H9 (cell line): Measurements from ENCODE around the gene BIRC3. TPM values are rescaled to one million over a fixed set of nuclear protein-coding genes. Genes with fewer than 3 reads are reported as not detected.
A peak's percentile ranks its signal among the peaks of the same experiment; 100 is the strongest.

Experiments used
- DNase-seq: peaks from one replicate; pipeline ENCODE4 v3.0.0-alpha.2; 2017
- H2AFZ ChIP-seq: one replicate; pipeline ENCODE4 v1.6.1; 2013; ENCODE audit warnings: mild to moderate bottlenecking, low read length, control low read depth, moderate library complexity
- H2AK5ac ChIP-seq: 2 replicates; pipeline ENCODE4 v1.6.1; 2013; ENCODE audit warnings: low read length, control low read depth, mixed read lengths; ENCODE audit not compliant: insufficient read length
- H2BK120ac ChIP-seq: one replicate; pipeline ENCODE4 v1.6.1; 2013; ENCODE audit warnings: low read depth, mild to moderate bottlenecking, low read length, control low read depth, inconsistent platforms; ENCODE audit not compliant: poor library complexity, severe bottlenecking
- H2BK12ac ChIP-seq: 2 replicates; pipeline ENCODE4 v1.6.1; 2013; ENCODE audit warnings: low read length, control low read depth, mixed read lengths, low read depth; ENCODE audit not compliant: insufficient read length
- H2BK15ac ChIP-seq: 2 replicates; pipeline ENCODE4 v1.6.1; 2013; ENCODE audit warnings: low read depth, low read length, control low read depth
- H2BK20ac ChIP-seq: one replicate; pipeline ENCODE4 v1.6.1; 2013; ENCODE audit warnings: low read depth, mild to moderate bottlenecking, low read length, control low read depth, inconsistent platforms; ENCODE audit not compliant: poor library complexity, severe bottlenecking
- H2BK5ac ChIP-seq: 2 replicates; pipeline ENCODE4 v1.6.1; 2013; ENCODE audit warnings: low read length, control low read depth, mixed read lengths; ENCODE audit not compliant: insufficient read length
- H3K14ac ChIP-seq: 2 replicates; pipeline ENCODE4 v1.6.1; 2013; ENCODE audit warnings: low read length, control low read depth; ENCODE audit not compliant: insufficient read depth
- H3K18ac ChIP-seq: 2 replicates; pipeline ENCODE4 v1.6.1; 2013; ENCODE audit warnings: low read depth, mild to moderate bottlenecking, mixed read lengths, low read length, control low read depth; ENCODE audit not compliant: insufficient read length
- H3K23ac ChIP-seq: 2 replicates; pipeline ENCODE4 v1.6.1; 2013; ENCODE audit warnings: low read length, control low read depth, mixed read lengths, low read depth; ENCODE audit not compliant: insufficient read length
- H3K23me2 ChIP-seq: 2 replicates; pipeline ENCODE4 v1.6.1; 2013; ENCODE audit warnings: low read depth, mild to moderate bottlenecking, mixed read lengths, low read length, control low read depth; ENCODE audit not compliant: insufficient read length, poor library complexity, severe bottlenecking
- H3K27ac ChIP-seq: 2 replicates; pipeline ENCODE4 v1.5.1; 2013; ENCODE audit warnings: low read length, control low read depth, mixed read lengths, low read depth; ENCODE audit not compliant: insufficient read length
- H3K27me3 ChIP-seq: 2 replicates; pipeline ENCODE4 v1.6.1; 2013; ENCODE audit warnings: low read length, control low read depth, inconsistent platforms; ENCODE audit not compliant: insufficient read depth
- H3K4ac ChIP-seq: 2 replicates; pipeline ENCODE4 v1.6.1; 2013; ENCODE audit warnings: low read depth, mild to moderate bottlenecking, control low read depth, inconsistent platforms, low read length, moderate library complexity
- H3K4me1 ChIP-seq: 2 replicates; pipeline ENCODE4 v1.6.1; 2013; ENCODE audit warnings: low read length, control low read depth, inconsistent platforms; ENCODE audit not compliant: insufficient read depth
- H3K4me2 ChIP-seq: 2 replicates; pipeline ENCODE4 v1.6.1; 2013; ENCODE audit warnings: low read length, control low read depth, mixed read lengths; ENCODE audit not compliant: insufficient read length, insufficient read depth
- H3K56ac ChIP-seq: 2 replicates; pipeline ENCODE4 v1.6.1; 2013; ENCODE audit warnings: low read depth, mild to moderate bottlenecking, mixed read lengths, low read length, control low read depth; ENCODE audit not compliant: insufficient read length
- H3K79me1 ChIP-seq: 2 replicates; pipeline ENCODE4 v1.6.1; 2013; ENCODE audit warnings: low read depth, mild to moderate bottlenecking, moderate library complexity, low read length, control low read depth, inconsistent platforms; ENCODE audit not compliant: insufficient read depth, poor library complexity, severe bottlenecking
- H3K79me2 ChIP-seq: 2 replicates; pipeline ENCODE4 v1.6.1; 2013; ENCODE audit warnings: low read length, control low read depth, inconsistent platforms; ENCODE audit not compliant: insufficient read depth
- H3K9ac ChIP-seq: 2 replicates; pipeline ENCODE4 v1.6.1; 2013; ENCODE audit warnings: low read length, control low read depth, mixed read lengths; ENCODE audit not compliant: insufficient read length; ENCODE audit errors: extremely low read depth
- H3K9me3 ChIP-seq: one replicate; pipeline ENCODE4 v1.6.1; 2013; ENCODE audit warnings: low read depth, low read length, inconsistent platforms; ENCODE audit not compliant: control insufficient read depth
- H3T11ph ChIP-seq: one replicate; pipeline ENCODE4 v1.6.1; 2013; ENCODE audit warnings: mild to moderate bottlenecking, low read length, control low read depth, inconsistent platforms
- H4K20me1 ChIP-seq: one replicate; pipeline ENCODE4 v1.6.1; 2013; ENCODE audit not compliant: control insufficient read depth, insufficient read length, insufficient read depth
- H4K5ac ChIP-seq: 2 replicates; pipeline ENCODE4 v1.6.1; 2013; ENCODE audit warnings: low read depth, mild to moderate bottlenecking, mixed read lengths, low read length, control low read depth; ENCODE audit not compliant: insufficient read length
- H4K8ac ChIP-seq: replicated peaks from 2 replicates; pipeline ENCODE4 v1.6.1; 2013; ENCODE audit warnings: low read length, control low read depth, mixed read lengths, low read depth; ENCODE audit not compliant: insufficient read length
- H4K91ac ChIP-seq: 2 replicates; pipeline ENCODE4 v1.6.1; 2013; ENCODE audit warnings: low read depth, mild to moderate bottlenecking, moderate library complexity, mixed read lengths, low read length, control low read depth; ENCODE audit not compliant: insufficient read length
- H3K27ac Mint-ChIP-seq, 3 experiments: 2 replicates in 2 of 3; 3 replicates in 1 of 3; pipeline ENCODE4 v1.8.0; 2020 to 2021; ENCODE audit warnings: mixed read lengths in 3 of 3, mild to moderate bottlenecking in 1 of 3, moderate library complexity in 1 of 3
- H3K27me3 Mint-ChIP-seq: 2 replicates; pipeline ENCODE4 v1.8.0; 2021; ENCODE audit warnings: low read depth, mild to moderate bottlenecking, moderate library complexity, mixed read lengths
- H3K36me3 Mint-ChIP-seq, 3 experiments: 2 replicates in 2 of 3; 3 replicates in 1 of 3; pipeline ENCODE4 v1.8.0; 2020 to 2021; ENCODE audit warnings: low read depth in 3 of 3, mixed read lengths in 3 of 3; ENCODE audit not compliant: insufficient read depth in 1 of 3
- H3K4me1 Mint-ChIP-seq, 2 experiments: 2 replicates each; pipeline ENCODE4 v1.8.0; 2020; ENCODE audit warnings: mixed read lengths in 2 of 2
- H3K4me3 Mint-ChIP-seq, 2 experiments: 2 replicates in 1 of 2; 3 replicates in 1 of 2; pipeline ENCODE4 v1.8.0; 2020 to 2021; ENCODE audit warnings: mild to moderate bottlenecking in 2 of 2, mixed read lengths in 2 of 2, moderate library complexity in 1 of 2
- H3K9me3 Mint-ChIP-seq, 2 experiments: 2 replicates in 1 of 2; 3 replicates in 1 of 2; pipeline ENCODE4 v1.8.0; 2020; ENCODE audit warnings: mild to moderate bottlenecking in 2 of 2, mixed read lengths in 2 of 2, moderate library complexity in 1 of 2
- CTCF ChIP-seq: fragments of 200-600 bp; sonication (generic); conservative IDR thresholded peaks from 3 replicates; pipeline ENCODE4 v1.8.0; 2021; ENCODE audit warnings: antibody characterized with exemption, mild to moderate bottlenecking
- WGBS: extraction: QIAGEN DNeasy Blood & Tissue Kit; methylation state at CpG from one replicate; pipeline ENCODE4 v1.1.7; 2013; ENCODE audit warnings: missing lambda C conversion rate, low lambda C conversion rate, mixed read lengths; ENCODE audit not compliant: insufficient read length; ENCODE audit errors: extremely low coverage; 5-methylcytosine and 5-hydroxymethylcytosine counted together
- total RNA-seq: library from RNA; stranded (reverse); gene quantifications from 2 replicates; pipeline ENCODE4 v1.2.1, GENCODE V29; 2021

The BIRC3 gene
- total RNA-seq, 1 experiment from 2014 or later, result 0.04 TPM

- TF ChIP-seq CTCF, result no peak
- no peak for DNase-seq
- Histone ChIP-seq H3K9me3 (no peaks in the 10 kb centered on the region), H2BK120ac (no peak overlapping the region), H4K91ac (no peak overlapping the region), H3K27me3 (no peaks in the 10 kb centered on the region), H3K4ac (no peak overlapping the region), H2BK5ac (no peak overlapping the region), H3K4me1 (no peaks in the 10 kb centered on the region; the same call in 1 of the 2 replicates), H4K20me1 (no peaks in the 10 kb centered on the region), H2BK12ac (no peak overlapping the region), H3K79me1 (no peaks in the 10 kb centered on the region), H4K8ac (no peak overlapping the region), H3K27ac (no peak overlapping the region), H3K79me2 (no peaks in the 10 kb centered on the region), H4K5ac (no peak overlapping the region), H2AFZ (no peak overlapping the region), H3K18ac (no peak overlapping the region), H3K23ac (no peak overlapping the region), H2BK15ac (no peak overlapping the region), H3K56ac (no peak overlapping the region), H2BK20ac (no peak overlapping the region), H3K4me2 (no peak overlapping the region), H2AK5ac (no peak overlapping the region), H3K9ac (no peak overlapping the region), H3K23me2 (no peaks in the 10 kb centered on the region), H3K14ac (no peak overlapping the region), H3T11ph (no peak overlapping the region)
- H3K4me3 Mint-ChIP-seq, result no peak overlapping the region
- no peaks in the 10 kb centered on the region for H3K27me3 Mint-ChIP-seq
- peak overlapping the region in 1 of 3 experiments; percentile 68; a peak in 1 of 7 replicates for H3K27ac Mint-ChIP-seq
- WGBS, result no CpG with 5 or more reads among the region's 3 CpGs
- peaks cover 27 to 33% of the 10 kb centered on the region in 2 experiments for H3K4me1 Mint-ChIP-seq
- H3K9me3 Mint-ChIP-seq, result no peaks in the 10 kb centered on the region
- H3K36me3 Mint-ChIP-seq, result 0 out of 7 replicates have a peak, but pooled peaks cover 0 to 8% (median 0%) of the 10 kb centered on the region in 3 experiments
Observed at GRCh38 chr11:102284008-102284407, 33.3 kb upstream of the BIRC3 start.
